HFF-Myc (cell line): ENCODE results near the gene LRRC55.

Experiments
- DNase-seq: peaks from one replicate; pipeline ENCODE4 v3.0.0-alpha.2; 2011; ENCODE audit warnings: low read depth; ENCODE audit errors: extremely low read depth
- H3K4me3 ChIP-seq: replicated peaks from 2 replicates; pipeline ENCODE4 v1.5.1; 2011; ENCODE audit warnings: low read depth, mild to moderate bottlenecking, control low read depth, low read length
- TF ChIP-seq, protein P1 (sequence below): IDR thresholded peaks from 2 replicates; pipeline ENCODE4 v1.5.1; 2012; ENCODE audit warnings: mild to moderate bottlenecking, low read depth, low read length, control low read depth; ENCODE audit errors: missing control alignments

LRRC55 gene

GRCh38 chr11:57240007-57240406 lies 58.3 kb downstream of the LRRC55 start:
- DNase-seq: no peak
- TF ChIP-seq, protein P1, sequence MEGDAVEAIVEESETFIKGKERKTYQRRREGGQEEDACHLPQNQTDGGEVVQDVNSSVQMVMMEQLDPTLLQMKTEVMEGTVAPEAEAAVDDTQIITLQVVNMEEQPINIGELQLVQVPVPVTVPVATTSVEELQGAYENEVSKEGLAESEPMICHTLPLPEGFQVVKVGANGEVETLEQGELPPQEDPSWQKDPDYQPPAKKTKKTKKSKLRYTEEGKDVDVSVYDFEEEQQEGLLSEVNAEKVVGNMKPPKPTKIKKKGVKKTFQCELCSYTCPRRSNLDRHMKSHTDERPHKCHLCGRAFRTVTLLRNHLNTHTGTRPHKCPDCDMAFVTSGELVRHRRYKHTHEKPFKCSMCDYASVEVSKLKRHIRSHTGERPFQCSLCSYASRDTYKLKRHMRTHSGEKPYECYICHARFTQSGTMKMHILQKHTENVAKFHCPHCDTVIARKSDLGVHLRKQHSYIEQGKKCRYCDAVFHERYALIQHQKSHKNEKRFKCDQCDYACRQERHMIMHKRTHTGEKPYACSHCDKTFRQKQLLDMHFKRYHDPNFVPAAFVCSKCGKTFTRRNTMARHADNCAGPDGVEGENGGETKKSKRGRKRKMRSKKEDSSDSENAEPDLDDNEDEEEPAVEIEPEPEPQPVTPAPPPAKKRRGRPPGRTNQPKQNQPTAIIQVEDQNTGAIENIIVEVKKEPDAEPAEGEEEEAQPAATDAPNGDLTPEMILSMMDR: no peak
- no peak overlapping the region for H3K4me3 ChIP-seq

GRCh38 chr11:57240757-57241156 lies 59.0 kb downstream of the LRRC55 start:
- TF ChIP-seq, protein P1: no peak
- no peak overlapping the region for H3K4me3 ChIP-seq
- DNase-seq: no peak
